Stimulated activated CD4-positive, alpha-beta T cell treated with anti-CD3 and anti-CD28 coated beads, Interleukin-12 subunit alpha, Interleukin-12 subunit beta, amount 100 ng/mL, for 24 hours (primary cell): ENCODE data around the gene ING4.

Experiments used
- DNase-seq, 2 experiments: peaks; one replicate each; pipeline ENCODE4 v3.0.0-alpha.2; 2020; ENCODE audit warnings: low read depth in 2 of 2

ING4 gene

GRCh38 chr12:6607751-6608591, 54.9 kb downstream of the ING4 start:
- DNase-seq, result peak in 1 of 2 experiments; percentile 62

GRCh38 chr12:6606331-6607131, 56.4 kb downstream of the ING4 start:
- DNase-seq, result peak in 1 of 2 experiments; percentile 46

GRCh38 chr12:6605421-6606330, 57.2 kb downstream of the ING4 start:
- DNase-seq, result no peak

- DNase-seq, result no peak
Measured at GRCh38 chr12:6604259-6605029, 58.5 kb downstream of the ING4 start.

- no peak for DNase-seq
Measured at GRCh38 chr12:6603095-6603567, 59.8 kb downstream of the ING4 start.

- no peak for DNase-seq
Measured at GRCh38 chr12:6602526-6602925, 60.4 kb downstream of the ING4 start.
